WTC11 (cell line): Measurements from ENCODE around the gene ZFAND6.

ENCODE experiments used
- IRF2 ChIP-seq: sonication (generic); formaldehyde crosslinking; IDR thresholded peaks from 2 replicates; pipeline ENCODE4 v1.8.0; 2022; ENCODE audit warnings: low read depth, missing genetic modification reagents, borderline replicate concordance
- STAT6 ChIP-seq: sonication (generic); formaldehyde crosslinking; conservative IDR thresholded peaks from 2 replicates; pipeline ENCODE4 v1.8.1; 2023; ENCODE audit warnings: mild to moderate bottlenecking, low read depth, missing genetic modification reagents, moderate library complexity
- ZBTB21 ChIP-seq: sonication (generic); formaldehyde crosslinking; IDR thresholded peaks from 2 replicates; pipeline ENCODE4 v1.8.1; 2023; ENCODE audit warnings: mild to moderate bottlenecking, missing genetic modification reagents, borderline replicate concordance
- ZNF425 ChIP-seq: fragments of 250-450 bp; sonication (Bioruptor Pico); conservative IDR thresholded peaks from 2 replicates; pipeline ENCODE4 v1.9.0; 2021; ENCODE audit warnings: mild to moderate bottlenecking
- TF ChIP-seq, protein P1 (sequence below): sonication (generic); formaldehyde crosslinking; IDR thresholded peaks from 2 replicates; pipeline ENCODE4 v1.8.1; 2023; ENCODE audit warnings: mild to moderate bottlenecking, missing genetic modification reagents, moderate library complexity
- TF ChIP-seq, protein P2 (sequence below): fragments of 200-600 bp; IDR thresholded peaks from 2 replicates; pipeline ENCODE4 v1.8.0; 2022; ENCODE audit warnings: antibody characterized with exemption

DNA sequence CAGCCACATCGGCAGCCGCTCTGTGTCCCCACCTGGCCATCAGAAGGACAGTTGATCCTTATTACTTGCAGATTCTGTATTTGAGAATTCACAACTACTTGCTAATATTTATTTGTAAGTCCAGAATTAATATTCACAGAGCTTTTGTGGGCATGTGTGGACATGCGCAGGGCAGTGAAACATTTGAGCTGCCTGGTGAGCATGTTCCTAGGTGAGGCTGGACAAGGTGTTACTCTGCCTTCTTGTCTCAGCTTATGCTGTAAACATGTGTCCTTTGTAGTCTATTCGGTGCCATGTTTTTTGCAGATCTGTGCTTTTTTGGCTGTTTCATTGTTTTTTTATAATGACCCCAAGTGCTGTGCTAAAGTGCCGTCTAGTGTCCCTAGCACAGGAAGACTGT, 108.9 kb downstream of the ZFAND6 start:
- no peak for TF ChIP-seq ZNF425
- TF ChIP-seq, protein P1, sequence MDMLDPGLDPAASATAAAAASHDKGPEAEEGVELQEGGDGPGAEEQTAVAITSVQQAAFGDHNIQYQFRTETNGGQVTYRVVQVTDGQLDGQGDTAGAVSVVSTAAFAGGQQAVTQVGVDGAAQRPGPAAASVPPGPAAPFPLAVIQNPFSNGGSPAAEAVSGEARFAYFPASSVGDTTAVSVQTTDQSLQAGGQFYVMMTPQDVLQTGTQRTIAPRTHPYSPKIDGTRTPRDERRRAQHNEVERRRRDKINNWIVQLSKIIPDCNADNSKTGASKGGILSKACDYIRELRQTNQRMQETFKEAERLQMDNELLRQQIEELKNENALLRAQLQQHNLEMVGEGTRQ (CRISPR knock-in tag): no peak
- TF ChIP-seq ZBTB21 (CRISPR knock-in tag): no peak
- TF ChIP-seq, protein P2, sequence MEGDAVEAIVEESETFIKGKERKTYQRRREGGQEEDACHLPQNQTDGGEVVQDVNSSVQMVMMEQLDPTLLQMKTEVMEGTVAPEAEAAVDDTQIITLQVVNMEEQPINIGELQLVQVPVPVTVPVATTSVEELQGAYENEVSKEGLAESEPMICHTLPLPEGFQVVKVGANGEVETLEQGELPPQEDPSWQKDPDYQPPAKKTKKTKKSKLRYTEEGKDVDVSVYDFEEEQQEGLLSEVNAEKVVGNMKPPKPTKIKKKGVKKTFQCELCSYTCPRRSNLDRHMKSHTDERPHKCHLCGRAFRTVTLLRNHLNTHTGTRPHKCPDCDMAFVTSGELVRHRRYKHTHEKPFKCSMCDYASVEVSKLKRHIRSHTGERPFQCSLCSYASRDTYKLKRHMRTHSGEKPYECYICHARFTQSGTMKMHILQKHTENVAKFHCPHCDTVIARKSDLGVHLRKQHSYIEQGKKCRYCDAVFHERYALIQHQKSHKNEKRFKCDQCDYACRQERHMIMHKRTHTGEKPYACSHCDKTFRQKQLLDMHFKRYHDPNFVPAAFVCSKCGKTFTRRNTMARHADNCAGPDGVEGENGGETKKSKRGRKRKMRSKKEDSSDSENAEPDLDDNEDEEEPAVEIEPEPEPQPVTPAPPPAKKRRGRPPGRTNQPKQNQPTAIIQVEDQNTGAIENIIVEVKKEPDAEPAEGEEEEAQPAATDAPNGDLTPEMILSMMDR: no peak
- no peak for TF ChIP-seq IRF2 (CRISPR knock-in tag)
- no peak for TF ChIP-seq STAT6 (CRISPR knock-in tag)
